Activated gamma-delta T cell treated with anti-CD3 and anti-CD28 coated beads, Interleukin-2, amount 50 U/mL, for 16 hours (primary cell): ENCODE results near the gene FAM171A2.
"Not testable (repeated sequence)": the region's sequence is repeated elsewhere in the genome, so short reads cannot be mapped to it uniquely, and the experiment has no call there.

ENCODE experiments used
- DNase-seq: peaks from one replicate; pipeline ENCODE4 v3.0.0-alpha.2; 2020; ENCODE audit warnings: low read depth

Gene FAM171A2

GRCh38 chr17:44360826-44361225, 2.8 kb downstream of the FAM171A2 start:
- no peak for DNase-seq

GRCh38 chr17:44360144-44360533, 3.5 kb downstream of the FAM171A2 start:
- no peak for DNase-seq

GRCh38 chr17:44359458-44360143, 4.1 kb downstream of the FAM171A2 start:
- DNase-seq, result no peak

GRCh38 chr17:44359006-44359405, 4.6 kb downstream of the FAM171A2 start:
- no peak for DNase-seq

- DNase-seq, result no peak
Measured at GRCh38 chr17:44358066-44358465, 5.6 kb downstream of the FAM171A2 start.

- no peak for DNase-seq
Measured at GRCh38 chr17:44356241-44356640, 7.4 kb downstream of the FAM171A2 start.

- DNase-seq, result no peak
Measured at GRCh38 chr17:44355642-44356099, 8.0 kb downstream of the FAM171A2 start.

GRCh38 chr17:44354582-44355561, 8.8 kb downstream of the FAM171A2 start:
- DNase-seq, result peak; percentile 52

- no peak for DNase-seq
Measured at GRCh38 chr17:44353672-44354331, 9.9 kb downstream of the FAM171A2 start.

- DNase-seq, result no peak
Measured at GRCh38 chr17:44352828-44353671, 10.6 kb downstream of the FAM171A2 start.

GRCh38 chr17:44351961-44352827, 11.5 kb downstream of the FAM171A2 start:
- no peak for DNase-seq

- DNase-seq, result no peak
Measured at GRCh38 chr17:44351464-44351863, 12.2 kb downstream of the FAM171A2 start.

GRCh38 chr17:44350733-44351226, 12.9 kb downstream of the FAM171A2 start:
- DNase-seq, result peak; percentile 59

GRCh38 chr17:44349553-44350070, 14.0 kb downstream of the FAM171A2 start:
- DNase-seq, result no peak

- DNase-seq, result no peak
Measured at GRCh38 chr17:44348988-44349364, 14.7 kb downstream of the FAM171A2 start.

GRCh38 chr17:44348234-44348987, 15.2 kb downstream of the FAM171A2 start:
- DNase-seq, result no peak

- DNase-seq, result not testable (repeated sequence)
Measured at GRCh38 chr17:44347206-44348055, 16.2 kb downstream of the FAM171A2 start.

GRCh38 chr17:44346064-44346844, 17.4 kb downstream of the FAM171A2 start:
- no peak for DNase-seq
